HL-60 (cell line): ENCODE data around the gene C19orf12.

ENCODE experiments used
- DNase-seq, 2 experiments: peaks; one replicate each; pipeline ENCODE4 v3.0.0-alpha.2; 2010 to 2020; ENCODE audit warnings: low read depth in 1 of 2, low spot score in 1 of 2
- H3K27ac ChIP-seq: fragments of 250-450 bp; sonication (Bioruptor Pico); replicated peaks from 2 replicates; pipeline ENCODE4 v1.5.1; 2020; ENCODE audit warnings: mild to moderate bottlenecking, moderate library complexity
- H3K27me3 ChIP-seq: fragments of 250-450 bp; sonication (Bioruptor Pico); 2 replicates; pipeline ENCODE4 v1.5.1; 2021; ENCODE audit warnings: mild to moderate bottlenecking, moderate library complexity; ENCODE audit not compliant: insufficient read depth, poor library complexity, severe bottlenecking
- H3K4me3 ChIP-seq: replicated peaks from 2 replicates; pipeline ENCODE4 v1.5.1; 2011; ENCODE audit warnings: mild to moderate bottlenecking, control low read depth, low read length; ENCODE audit not compliant: insufficient read depth
- CTCF ChIP-seq: IDR thresholded peaks from one replicate; pipeline ENCODE4 v1.5.1; 2011; ENCODE audit warnings: low read length, control low read depth, inconsistent platforms; ENCODE audit not compliant: insufficient read depth
- GABPA ChIP-seq: IDR thresholded peaks from 2 replicates; pipeline ENCODE4 v1.6.1; 2012; ENCODE audit warnings: low read depth
- POLR2AphosphoS5 ChIP-seq: IDR thresholded peaks from 2 replicates; pipeline ENCODE4 v1.6.1; 2012; ENCODE audit warnings: low read depth
- SPI1 ChIP-seq: IDR thresholded peaks from 2 replicates; pipeline ENCODE4 v1.6.1; 2012; ENCODE audit warnings: low read depth, mild to moderate bottlenecking, borderline replicate concordance
- TF ChIP-seq, protein P1 (sequence below): IDR thresholded peaks from 2 replicates; pipeline ENCODE4 v1.6.1; 2012; ENCODE audit warnings: low read depth; ENCODE audit not compliant: insufficient replicate concordance

The C19orf12 gene

GRCh38 chr19:29678484-29679106 is 36.5 kb downstream of the C19orf12 start:
- no peak overlapping the region for H3K27ac ChIP-seq

GRCh38 chr19:29677001-29677817 is 37.9 kb downstream of the C19orf12 start:
- Histone ChIP-seq H3K27me3 (no peaks in the 10 kb centered on the region), H3K4me3 (no peak overlapping the region), H3K27ac (no peak overlapping the region)
- no peak for TF ChIP-seq CTCF
- TF ChIP-seq GABPA, result no peak
- no peak for TF ChIP-seq POLR2AphosphoS5
- TF ChIP-seq SPI1, result no peak
- TF ChIP-seq, protein P1, sequence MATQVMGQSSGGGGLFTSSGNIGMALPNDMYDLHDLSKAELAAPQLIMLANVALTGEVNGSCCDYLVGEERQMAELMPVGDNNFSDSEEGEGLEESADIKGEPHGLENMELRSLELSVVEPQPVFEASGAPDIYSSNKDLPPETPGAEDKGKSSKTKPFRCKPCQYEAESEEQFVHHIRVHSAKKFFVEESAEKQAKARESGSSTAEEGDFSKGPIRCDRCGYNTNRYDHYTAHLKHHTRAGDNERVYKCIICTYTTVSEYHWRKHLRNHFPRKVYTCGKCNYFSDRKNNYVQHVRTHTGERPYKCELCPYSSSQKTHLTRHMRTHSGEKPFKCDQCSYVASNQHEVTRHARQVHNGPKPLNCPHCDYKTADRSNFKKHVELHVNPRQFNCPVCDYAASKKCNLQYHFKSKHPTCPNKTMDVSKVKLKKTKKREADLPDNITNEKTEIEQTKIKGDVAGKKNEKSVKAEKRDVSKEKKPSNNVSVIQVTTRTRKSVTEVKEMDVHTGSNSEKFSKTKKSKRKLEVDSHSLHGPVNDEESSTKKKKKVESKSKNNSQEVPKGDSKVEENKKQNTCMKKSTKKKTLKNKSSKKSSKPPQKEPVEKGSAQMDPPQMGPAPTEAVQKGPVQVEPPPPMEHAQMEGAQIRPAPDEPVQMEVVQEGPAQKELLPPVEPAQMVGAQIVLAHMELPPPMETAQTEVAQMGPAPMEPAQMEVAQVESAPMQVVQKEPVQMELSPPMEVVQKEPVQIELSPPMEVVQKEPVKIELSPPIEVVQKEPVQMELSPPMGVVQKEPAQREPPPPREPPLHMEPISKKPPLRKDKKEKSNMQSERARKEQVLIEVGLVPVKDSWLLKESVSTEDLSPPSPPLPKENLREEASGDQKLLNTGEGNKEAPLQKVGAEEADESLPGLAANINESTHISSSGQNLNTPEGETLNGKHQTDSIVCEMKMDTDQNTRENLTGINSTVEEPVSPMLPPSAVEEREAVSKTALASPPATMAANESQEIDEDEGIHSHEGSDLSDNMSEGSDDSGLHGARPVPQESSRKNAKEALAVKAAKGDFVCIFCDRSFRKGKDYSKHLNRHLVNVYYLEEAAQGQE, result no peak
- DNase-seq, result no peak

More at GRCh38 chr19:29678484-29679106, 36.5 kb downstream of the C19orf12 start:
- no peak for DNase-seq
- Histone ChIP-seq H3K4me3 (no peak overlapping the region), H3K27me3 (no peaks in the 10 kb centered on the region)
- TF ChIP-seq, protein P1, result no peak
- TF ChIP-seq SPI1 (no peak), CTCF (no peak), POLR2AphosphoS5 (no peak), GABPA (no peak)

- TF ChIP-seq, protein P1, result no peak
- TF ChIP-seq GABPA (no peak), SPI1 (no peak), CTCF (no peak), POLR2AphosphoS5 (no peak)
- no peak for DNase-seq
- Histone ChIP-seq H3K4me3 (no peak overlapping the region), H3K27ac (no peak overlapping the region), H3K27me3 (no peaks in the 10 kb centered on the region)
These were observed 38.5 kb downstream of the C19orf12 start for GRCh38 chr19:29676586-29676985.
